ENCODE data around the gene OGG1. TPM values are rescaled to one million over a fixed set of nuclear protein-coding genes. Genes with fewer than 3 reads are reported as not detected.
A peak's percentile ranks its signal among the peaks of the same experiment; 100 is the strongest.

The OGG1 gene
- total RNA-seq, 1 donor from 2014 or later, result 38.6 TPM

DNA sequence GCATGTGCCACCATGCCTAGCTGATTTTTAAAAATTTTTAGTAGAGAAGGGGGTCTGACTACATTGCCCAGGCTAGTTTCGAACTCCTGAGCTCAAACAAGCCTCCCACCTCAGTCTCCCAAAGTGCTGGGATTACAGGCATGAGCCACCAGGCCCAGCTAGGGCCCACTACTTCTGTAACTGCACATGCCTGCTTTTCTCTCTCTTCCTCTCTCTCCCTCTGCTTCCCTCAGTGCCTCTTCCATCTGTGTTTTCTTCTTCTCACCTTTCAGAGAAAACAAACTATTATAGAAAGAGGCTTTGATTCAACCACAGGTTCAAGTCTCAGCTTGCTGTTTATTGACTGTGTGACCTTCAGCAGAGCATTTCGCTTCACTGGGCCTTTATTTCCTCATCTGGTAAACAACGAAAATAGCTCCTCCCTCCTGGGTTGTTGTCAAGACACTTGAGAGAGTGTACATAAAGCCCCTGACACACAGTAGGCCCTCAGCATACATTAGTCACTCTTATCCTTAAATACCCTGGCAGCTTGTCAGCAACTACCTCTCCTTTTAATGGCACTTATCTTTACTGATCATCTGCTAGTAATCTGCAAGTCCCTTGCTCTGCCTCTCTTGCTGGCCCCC is 32.3 kb downstream of the OGG1 start:
- no peak overlapping the region for H3K27ac Mint-ChIP-seq (ENCODE audit: unreplicated experiment)

DNA sequence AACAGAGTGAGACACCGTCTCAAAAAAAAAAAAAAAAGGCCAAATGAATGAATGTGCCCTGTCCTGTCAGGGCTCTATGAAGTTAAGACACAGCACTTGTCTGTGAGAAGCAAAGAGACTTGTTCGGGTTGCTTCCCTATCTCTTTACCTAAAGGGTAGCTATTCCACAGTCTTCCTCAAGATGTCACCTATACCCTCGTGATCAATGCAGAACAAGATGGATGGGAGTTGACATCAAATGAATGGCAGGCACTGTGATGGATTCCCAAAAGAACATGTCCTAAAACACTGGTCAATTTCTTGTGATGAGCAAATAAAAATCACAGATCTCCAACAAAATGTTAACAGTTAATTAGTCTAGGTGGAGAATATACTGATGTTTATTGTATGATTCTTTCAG is 33.0 kb downstream of the OGG1 start:
- no peaks in the 10 kb centered on the region for H3K9me3 Mint-ChIP-seq
- no peak overlapping the region for H3K27ac Mint-ChIP-seq (ENCODE audit: unreplicated experiment)

More for the DNA sequence above, 32.3 kb downstream of the OGG1 start:
- H3K4me1 Mint-ChIP-seq, result no peaks in the 10 kb centered on the region
- DNase-seq (ENCODE audit: low read depth, low spot score), result no peak
- H3K27me3 Mint-ChIP-seq (ENCODE audit: low read depth), result no peaks in the 10 kb centered on the region
- TF ChIP-seq, protein P1, sequence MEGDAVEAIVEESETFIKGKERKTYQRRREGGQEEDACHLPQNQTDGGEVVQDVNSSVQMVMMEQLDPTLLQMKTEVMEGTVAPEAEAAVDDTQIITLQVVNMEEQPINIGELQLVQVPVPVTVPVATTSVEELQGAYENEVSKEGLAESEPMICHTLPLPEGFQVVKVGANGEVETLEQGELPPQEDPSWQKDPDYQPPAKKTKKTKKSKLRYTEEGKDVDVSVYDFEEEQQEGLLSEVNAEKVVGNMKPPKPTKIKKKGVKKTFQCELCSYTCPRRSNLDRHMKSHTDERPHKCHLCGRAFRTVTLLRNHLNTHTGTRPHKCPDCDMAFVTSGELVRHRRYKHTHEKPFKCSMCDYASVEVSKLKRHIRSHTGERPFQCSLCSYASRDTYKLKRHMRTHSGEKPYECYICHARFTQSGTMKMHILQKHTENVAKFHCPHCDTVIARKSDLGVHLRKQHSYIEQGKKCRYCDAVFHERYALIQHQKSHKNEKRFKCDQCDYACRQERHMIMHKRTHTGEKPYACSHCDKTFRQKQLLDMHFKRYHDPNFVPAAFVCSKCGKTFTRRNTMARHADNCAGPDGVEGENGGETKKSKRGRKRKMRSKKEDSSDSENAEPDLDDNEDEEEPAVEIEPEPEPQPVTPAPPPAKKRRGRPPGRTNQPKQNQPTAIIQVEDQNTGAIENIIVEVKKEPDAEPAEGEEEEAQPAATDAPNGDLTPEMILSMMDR (conservative IDR thresholded peaks at IDR 0.05), result no peak
- peaks cover 12% of the 10 kb centered on the region for H3K36me3 Mint-ChIP-seq (ENCODE audit: low read depth)
- no peak overlapping the region for H3K4me3 Mint-ChIP-seq
- H3K9me3 Mint-ChIP-seq, result no peaks in the 10 kb centered on the region

DNA sequence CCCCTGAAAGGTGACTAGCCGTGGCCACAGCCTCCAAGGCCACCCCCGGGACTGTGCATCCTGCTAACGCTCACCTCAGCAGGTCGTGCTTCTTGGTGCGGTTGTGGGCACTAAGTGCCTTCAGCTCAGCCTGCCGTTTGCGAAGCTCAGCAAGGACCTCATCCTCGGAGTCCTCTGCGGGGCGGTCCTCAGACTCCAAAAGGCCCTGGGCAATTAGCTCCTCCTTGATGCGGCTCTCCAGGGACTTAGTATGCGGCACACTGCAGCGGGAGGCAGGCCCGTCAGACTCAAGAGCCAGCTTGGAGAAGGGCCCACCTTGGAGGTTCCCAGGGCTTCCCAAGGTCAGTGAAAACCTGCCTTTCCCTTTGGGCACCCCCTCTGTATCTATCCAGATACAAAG is 34.2 kb downstream of the OGG1 start:
- no peaks in the 10 kb centered on the region for H3K4me1 Mint-ChIP-seq
- no peak overlapping the region for H3K4me3 Mint-ChIP-seq
- H3K27ac Mint-ChIP-seq (ENCODE audit: unreplicated experiment), result no peak overlapping the region
- no peak for DNase-seq (ENCODE audit: low read depth, low spot score)
- TF ChIP-seq, protein P1 (conservative IDR thresholded peaks at IDR 0.05), result no peak
- no peaks in the 10 kb centered on the region for H3K27me3 Mint-ChIP-seq (ENCODE audit: low read depth)
- peaks cover 18% of the 10 kb centered on the region for H3K36me3 Mint-ChIP-seq (ENCODE audit: low read depth)
- no peaks in the 10 kb centered on the region for H3K9me3 Mint-ChIP-seq

More for the DNA sequence above, 33.0 kb downstream of the OGG1 start:
- Mint-ChIP-seq H3K4me1 (no peaks in the 10 kb centered on the region), H3K27me3 (ENCODE audit: low read depth) (no peaks in the 10 kb centered on the region), H3K4me3 (no peak overlapping the region), H3K36me3 (ENCODE audit: low read depth) (peaks cover 16% of the 10 kb centered on the region)
- DNase-seq (ENCODE audit: low read depth, low spot score), result no peak
- TF ChIP-seq, protein P1 (conservative IDR thresholded peaks at IDR 0.05), result peak; percentile 24

DNA sequence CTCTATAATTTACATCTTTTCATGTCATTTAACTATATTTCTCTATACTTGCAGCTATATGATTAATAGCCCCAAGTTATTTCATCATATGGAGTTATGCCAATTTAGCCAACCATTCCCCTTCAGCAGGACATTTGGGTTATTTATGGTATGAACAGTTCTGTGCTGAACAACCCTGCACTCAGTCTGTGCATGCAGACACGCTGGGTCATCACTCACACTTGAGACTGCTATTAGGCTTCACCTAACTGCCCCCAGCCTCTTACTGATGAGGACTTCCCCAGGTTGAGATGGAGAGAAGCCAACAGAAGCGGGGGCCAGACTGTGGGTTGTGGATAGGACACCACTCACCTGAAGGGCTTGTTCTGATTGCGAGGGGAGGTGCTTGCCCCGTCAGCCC is 35.2 kb downstream of the OGG1 start:
- TF ChIP-seq, protein P1 (conservative IDR thresholded peaks at IDR 0.05), result no peak
- Mint-ChIP-seq H3K4me3 (no peak overlapping the region), H3K27me3 (ENCODE audit: low read depth) (no peaks in the 10 kb centered on the region), H3K27ac (ENCODE audit: unreplicated experiment) (no peak overlapping the region), H3K4me1 (no peaks in the 10 kb centered on the region), H3K9me3 (no peaks in the 10 kb centered on the region), H3K36me3 (ENCODE audit: low read depth) (peaks cover 22% of the 10 kb centered on the region)
- no peak for DNase-seq (ENCODE audit: low read depth, low spot score)

DNA sequence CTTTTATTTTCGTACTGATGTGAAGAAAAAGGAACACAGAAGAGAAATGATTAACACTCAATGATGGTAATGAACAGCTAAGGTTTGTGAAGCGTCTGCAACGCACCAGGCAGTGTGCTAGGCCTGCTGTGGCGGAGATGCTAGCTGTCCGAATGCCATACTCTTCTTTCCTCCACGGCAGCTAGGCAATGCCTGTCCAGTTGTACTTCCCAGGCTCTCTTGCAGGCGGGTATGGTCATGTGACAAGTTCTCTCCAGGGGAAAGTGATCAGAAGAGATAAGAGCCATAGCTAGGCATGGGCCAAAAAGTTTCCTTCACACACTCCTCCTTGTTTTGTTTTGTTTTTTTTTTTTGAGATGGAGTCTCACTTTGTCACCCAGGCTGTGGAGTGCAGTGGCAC is 35.9 kb downstream of the OGG1 start:
- H3K9me3 Mint-ChIP-seq, result no peaks in the 10 kb centered on the region
- no peaks in the 10 kb centered on the region for H3K27me3 Mint-ChIP-seq (ENCODE audit: low read depth)
- TF ChIP-seq, protein P1 (conservative IDR thresholded peaks at IDR 0.05), result no peak
- no peak overlapping the region for H3K27ac Mint-ChIP-seq (ENCODE audit: unreplicated experiment)
- no peak overlapping the region for H3K4me3 Mint-ChIP-seq
- no peaks in the 10 kb centered on the region for H3K4me1 Mint-ChIP-seq
- peaks cover 22% of the 10 kb centered on the region for H3K36me3 Mint-ChIP-seq (ENCODE audit: low read depth)
- DNase-seq (ENCODE audit: low read depth, low spot score), result no peak

Measured in neural crest cell (in vitro differentiated cells).